Transverse colon (tissue), 4 donors: ENCODE data around the gene GPD2. TPM values are rescaled to one million over a fixed set of nuclear protein-coding genes. Genes with fewer than 3 reads are reported as not detected.
"Not testable (repeated sequence)": the region's sequence is repeated elsewhere in the genome, so short reads cannot be mapped to it uniquely, and the experiment has no call there.

ENCODE experiments used
- DNase-seq: peaks from one replicate; pipeline ENCODE4 v3.0.0-alpha.2; 2019
- H3K27ac ChIP-seq, 4 donors: fragments of 200-600 bp; sonication (generic); 2 replicates each; pipeline ENCODE4 v1.5.1; 2016 to 2018; ENCODE audit warnings: inconsistent platforms in 4 of 4
- H3K27me3 ChIP-seq: fragments of 200-600 bp; sonication (generic); 2 replicates; pipeline ENCODE4 v1.5.1; 2017; ENCODE audit warnings: inconsistent platforms
- H3K36me3 ChIP-seq, 4 donors: fragments of 200-600 bp; sonication (generic); 2 replicates each; pipeline ENCODE4 v1.5.1; 2017 to 2019; ENCODE audit warnings: inconsistent platforms in 4 of 4
- H3K4me1 ChIP-seq, 4 donors: fragments of 200-600 bp; sonication (generic); 2 replicates each; pipeline ENCODE4 v1.5.1; 2017 to 2020; ENCODE audit warnings: inconsistent platforms in 4 of 4
- H3K4me3 ChIP-seq, 4 donors: fragments of 200-600 bp; sonication (generic); 1 replicate in 1 of 4; 2 replicates in 3 of 4; pipeline versions ENCODE4 v1.5.1 to v1.6.1; 2017 to 2019; ENCODE audit warnings: inconsistent platforms in 4 of 4
- H3K9me3 ChIP-seq, 2 donors: fragments of 200-600 bp; sonication (generic); 2 replicates each; pipeline ENCODE4 v1.5.1; 2017 to 2019; ENCODE audit warnings: inconsistent platforms in 2 of 2
- EP300 ChIP-seq: sonication (generic); formaldehyde crosslinking; IDR thresholded peaks from one replicate; pipeline ENCODE4 v1.6.1; 2017; ENCODE audit warnings: antibody characterized with exemption, low read depth
- POLR2A ChIP-seq: fragments of 450-650 bp; IDR thresholded peaks from one replicate; pipeline ENCODE4 v1.6.1; 2016; ENCODE audit warnings: antibody characterized with exemption, mild to moderate bottlenecking, moderate library complexity
- POLR2AphosphoS5 ChIP-seq, 3 donors: sonication (generic); formaldehyde crosslinking; IDR thresholded peaks; one replicate each; pipeline ENCODE4 v1.6.1; 2016; ENCODE audit warnings: antibody characterized with exemption in 3 of 3
- WGBS, 2 donors: methylation state at CpG; one replicate each; pipeline ENCODE4 v1.1.5; 2018; ENCODE audit warnings: low coverage in 1 of 2; 5-methylcytosine and 5-hydroxymethylcytosine counted together
- in situ Hi-C, 4 donors: fragments of 200-750 bp; cut with MboI; loops; one replicate each; pipeline versions ENCODE4 v1.15.0 to v1.15.1; 2017; ENCODE audit warnings: low sequenced_read_pairs in 3 of 4, low pct_ligation_motif_present in 1 of 4, low pct_unique_long_range_greater_than_20kb in 1 of 4
- intact Hi-C: fragments of 100-400 bp; cut with DNase I; formaldehyde crosslinking; loops from one replicate; pipeline ENCODE4 v1.15.1; 2023; ENCODE audit warnings: low total_unique reads
- total RNA-seq, 4 donors: library from RNA; depleted of rRNA; stranded (reverse); fragments of >200 nt; gene quantifications; one replicate each; pipeline ENCODE4 v1.1.0, GENCODE V29; 2016
- TF ChIP-seq, protein P1 (sequence below), 5 experiments: fragments of 200-600 bp in 3 of 5; fragments of 450-650 bp in 2 of 5; sonication (generic) in 3 of 5; IDR thresholded peaks; 1 replicate in 2 of 5; 2 replicates in 3 of 5; pipeline ENCODE4 v1.5.1; 2016 to 2017; ENCODE audit warnings: antibody characterized with exemption in 5 of 5, inconsistent platforms in 3 of 5, mild to moderate bottlenecking in 2 of 5, moderate library complexity in 1 of 5

The GPD2 gene
- total RNA-seq, 4 donors from 2014 or later, result 65.5 to 161 (median 98.6) TPM

DNA sequence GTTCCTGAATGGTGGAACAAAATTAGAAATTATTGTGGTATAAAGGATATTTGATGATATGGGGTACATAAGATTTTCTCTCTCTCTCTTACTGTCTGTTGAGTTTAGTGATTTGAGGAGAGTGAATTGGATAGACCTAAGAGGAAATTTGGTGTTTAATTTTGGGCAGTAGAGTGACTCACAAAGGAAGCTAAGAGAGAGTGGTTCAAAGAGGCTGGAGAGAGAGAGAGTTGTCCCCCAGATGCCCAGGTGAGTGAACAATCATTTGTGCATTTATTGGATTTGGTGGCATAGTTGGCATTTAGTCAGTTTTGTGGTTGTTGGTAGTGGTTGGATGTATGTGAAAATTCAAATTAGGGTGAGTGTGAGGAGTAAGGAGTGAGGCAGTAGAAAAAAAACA, 56.8 kb downstream of the GPD2 start:
- peaks cover 0 to 12% (median 0%) of the 10 kb centered on the region in 4 donors for H3K4me1 ChIP-seq
- no peak for DNase-seq
- no peaks in the 10 kb centered on the region for H3K9me3 ChIP-seq
- H3K36me3 ChIP-seq, result no peaks in the 10 kb centered on the region
- no peak overlapping the region for H3K4me3 ChIP-seq
- no peak for TF ChIP-seq POLR2A
- TF ChIP-seq, protein P1, sequence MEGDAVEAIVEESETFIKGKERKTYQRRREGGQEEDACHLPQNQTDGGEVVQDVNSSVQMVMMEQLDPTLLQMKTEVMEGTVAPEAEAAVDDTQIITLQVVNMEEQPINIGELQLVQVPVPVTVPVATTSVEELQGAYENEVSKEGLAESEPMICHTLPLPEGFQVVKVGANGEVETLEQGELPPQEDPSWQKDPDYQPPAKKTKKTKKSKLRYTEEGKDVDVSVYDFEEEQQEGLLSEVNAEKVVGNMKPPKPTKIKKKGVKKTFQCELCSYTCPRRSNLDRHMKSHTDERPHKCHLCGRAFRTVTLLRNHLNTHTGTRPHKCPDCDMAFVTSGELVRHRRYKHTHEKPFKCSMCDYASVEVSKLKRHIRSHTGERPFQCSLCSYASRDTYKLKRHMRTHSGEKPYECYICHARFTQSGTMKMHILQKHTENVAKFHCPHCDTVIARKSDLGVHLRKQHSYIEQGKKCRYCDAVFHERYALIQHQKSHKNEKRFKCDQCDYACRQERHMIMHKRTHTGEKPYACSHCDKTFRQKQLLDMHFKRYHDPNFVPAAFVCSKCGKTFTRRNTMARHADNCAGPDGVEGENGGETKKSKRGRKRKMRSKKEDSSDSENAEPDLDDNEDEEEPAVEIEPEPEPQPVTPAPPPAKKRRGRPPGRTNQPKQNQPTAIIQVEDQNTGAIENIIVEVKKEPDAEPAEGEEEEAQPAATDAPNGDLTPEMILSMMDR (IDR thresholded peaks at IDR 0.05), result no peak
- no peak for TF ChIP-seq EP300
- no peak for TF ChIP-seq POLR2AphosphoS5 (IDR thresholded peaks at IDR 0.05)
- H3K27ac ChIP-seq, result no peak overlapping the region
- no peaks in the 10 kb centered on the region for H3K27me3 ChIP-seq
- intact Hi-C loops (no loop called here), in situ Hi-C loops (no loop called here)

DNA sequence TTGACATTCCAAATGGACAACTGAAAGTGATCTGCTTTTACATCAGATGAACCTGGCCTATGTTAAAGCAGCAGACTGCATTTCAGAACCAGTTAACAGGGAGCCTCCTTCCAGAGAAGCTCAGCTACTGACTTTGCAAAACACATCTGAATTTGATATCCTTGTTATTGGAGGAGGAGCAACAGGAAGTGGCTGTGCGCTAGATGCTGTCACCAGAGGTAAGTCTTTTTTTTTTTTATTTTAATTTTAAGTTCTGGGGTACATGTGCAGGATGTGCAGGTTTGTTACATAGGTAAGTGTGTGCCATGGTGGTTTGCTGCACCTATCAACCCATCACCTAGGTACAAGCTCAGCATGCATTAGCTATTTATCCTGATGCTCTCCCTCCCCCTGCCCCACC, 59.8 kb downstream of the GPD2 start:
- H3K4me3 ChIP-seq, H3K27ac ChIP-seq, DNase-seq, H3K36me3 ChIP-seq, H3K4me1 ChIP-seq, H3K27me3 ChIP-seq, H3K9me3 ChIP-seq, intact Hi-C loops, in situ Hi-C loops: not testable (repeated sequence)
- WGBS, 2 donors, result 81 to 100% methylated on average over 1 of the region's 1 CpG

DNA sequence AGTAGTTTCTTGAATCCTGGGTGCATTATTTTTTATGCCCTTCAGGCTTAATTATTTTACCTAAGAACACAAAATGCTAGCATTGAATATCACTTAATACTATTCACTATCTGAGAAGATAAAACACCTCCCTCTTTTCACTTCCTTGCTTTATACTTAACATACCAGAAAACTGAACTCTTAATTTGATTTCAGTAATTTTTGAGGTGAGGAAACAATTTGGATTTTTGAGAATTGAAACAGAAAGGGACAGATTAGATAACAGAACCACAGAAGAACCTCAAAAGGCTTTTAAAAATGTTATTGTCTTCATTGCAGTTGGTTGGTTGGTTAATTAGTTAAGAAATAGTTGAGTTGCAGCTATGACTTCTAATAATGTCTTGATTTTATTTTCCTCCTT, 69.5 kb downstream of the GPD2 start:
- H3K36me3 ChIP-seq, result no peaks in the 10 kb centered on the region
- H3K27me3 ChIP-seq, result no peaks in the 10 kb centered on the region
- H3K4me3 ChIP-seq, result no peak overlapping the region
- H3K27ac ChIP-seq, result no peak overlapping the region
- intact Hi-C loops, result no loop called here
- in situ Hi-C loops, result no loop called here
- TF ChIP-seq, protein P1 (IDR thresholded peaks at IDR 0.05), result no peak
- TF ChIP-seq POLR2AphosphoS5 (IDR thresholded peaks at IDR 0.05) (no peak), POLR2A (no peak), EP300 (no peak)
- DNase-seq, result no peak
- no peaks in the 10 kb centered on the region for H3K9me3 ChIP-seq
- no peaks in the 10 kb centered on the region for H3K4me1 ChIP-seq

DNA sequence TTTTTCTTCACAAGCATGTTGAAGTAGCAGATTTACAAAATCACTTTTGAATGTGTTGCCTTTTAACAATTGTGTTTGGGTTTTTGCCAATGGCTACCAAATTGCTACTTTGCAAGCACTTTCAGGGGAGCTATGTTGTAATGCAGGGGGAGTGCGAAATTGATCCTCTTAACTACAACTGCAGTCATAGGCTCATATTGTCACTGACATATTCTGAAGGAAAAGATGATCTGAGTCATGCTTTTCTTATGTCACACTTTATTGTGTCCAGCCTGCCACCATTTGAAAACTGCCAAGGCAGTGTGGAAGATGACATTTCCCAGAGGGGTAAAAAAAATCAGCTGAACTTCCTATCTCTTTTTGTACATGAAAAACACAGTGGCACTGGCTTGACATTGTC, 74.9 kb downstream of the GPD2 start:
- Histone ChIP-seq H3K4me1 (no peaks in the 10 kb centered on the region), H3K27me3 (no peaks in the 10 kb centered on the region), H3K4me3 (no peak overlapping the region), H3K9me3 (no peaks in the 10 kb centered on the region), H3K36me3 (peaks cover 0 to 5% (median 0%) of the 10 kb centered on the region in 4 donors), H3K27ac (no peak overlapping the region)
- in situ Hi-C loops (no loop called here), intact Hi-C loops (no loop called here)
- 100% methylated on average over 1 of the region's 1 CpG; no CpG with 5 or more reads in 1 of the 2 donors for WGBS, 2 donors
- no peak for DNase-seq
- no peak for TF ChIP-seq POLR2AphosphoS5 (IDR thresholded peaks at IDR 0.05)
- TF ChIP-seq, protein P1 (IDR thresholded peaks at IDR 0.05), result no peak
- TF ChIP-seq EP300, result no peak
- no peak for TF ChIP-seq POLR2A

DNA sequence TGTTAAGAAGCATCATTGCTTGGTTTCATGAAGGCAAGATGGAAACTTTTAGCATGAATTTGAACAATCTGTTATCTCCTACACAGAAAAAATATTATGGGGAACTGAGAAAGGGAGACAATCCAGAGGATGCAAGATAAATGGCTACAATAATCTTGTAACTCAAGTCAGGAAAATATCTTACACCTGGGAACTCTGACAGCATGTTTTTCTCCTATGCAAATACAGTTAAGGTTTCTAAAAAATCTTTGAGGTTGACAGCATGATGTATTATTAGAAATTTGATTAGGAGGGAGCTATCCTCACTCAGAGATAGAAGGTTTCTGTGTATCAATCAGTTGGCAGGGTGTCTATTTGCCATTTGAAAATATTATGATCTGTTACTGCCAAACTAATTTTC, 75.6 kb downstream of the GPD2 start:
- DNase-seq, result no peak
- intact Hi-C loops (no loop called here), in situ Hi-C loops (no loop called here)
- Histone ChIP-seq H3K27me3 (no peaks in the 10 kb centered on the region), H3K27ac (no peak overlapping the region), H3K4me3 (no peak overlapping the region), H3K36me3 (peaks cover 0 to 5% (median 0%) of the 10 kb centered on the region in 4 donors), H3K4me1 (no peaks in the 10 kb centered on the region), H3K9me3 (no peaks in the 10 kb centered on the region)
- TF ChIP-seq POLR2A, result no peak
- no peak for TF ChIP-seq POLR2AphosphoS5 (IDR thresholded peaks at IDR 0.05)
- TF ChIP-seq, protein P1 (IDR thresholded peaks at IDR 0.05), result no peak
- no peak for TF ChIP-seq EP300
